ENCODE data around the gene GNG3. TPM values are rescaled to one million over a fixed set of nuclear protein-coding genes. Genes with fewer than 3 reads are reported as not detected.
A peak's percentile ranks its signal among the peaks of the same experiment; 100 is the strongest.
"Not testable (repeated sequence)": the region's sequence is repeated elsewhere in the genome, so short reads cannot be mapped to it uniquely, and the experiment has no call there.

The GNG3 gene
- total RNA-seq, 4 donors from 2014 or later: 0.52 TPM; not detected in 3

DNA sequence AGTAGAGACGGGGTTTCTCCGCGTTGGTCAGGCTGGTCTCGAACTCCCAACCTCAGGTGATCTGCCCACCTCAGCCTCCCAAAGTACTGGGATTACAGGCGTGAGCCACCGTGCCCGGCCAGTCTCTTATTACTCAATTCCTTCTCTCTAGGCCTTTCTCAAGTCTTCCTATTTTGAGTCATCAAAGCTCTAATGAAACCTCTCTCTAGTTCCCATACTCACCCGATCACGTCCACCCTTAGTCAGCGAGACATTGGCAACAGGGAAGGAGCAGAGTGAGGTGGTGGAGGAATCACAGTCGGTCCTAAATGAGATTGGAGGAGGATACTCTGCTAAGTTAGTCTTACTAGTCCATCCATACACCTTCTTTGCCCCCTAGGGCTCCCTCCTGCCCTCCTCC lies 5.2 kb upstream of the GNG3 start:
- intact Hi-C loops (cut with DNase I; ENCODE audit: low total_unique reads): no loop called here
- Histone ChIP-seq H3K4me3 (no peak overlapping the region), H3K27ac (no peak overlapping the region), H3K9me3 (no peaks in the 10 kb centered on the region), H3K36me3 (no peaks in the 10 kb centered on the region), H3K4me1 (peaks cover 3 to 8% of the 10 kb centered on the region in 2 donors), H3K27me3 (no peaks in the 10 kb centered on the region)
- no peak for DNase-seq
- no peak for TF ChIP-seq POLR2A (IDR thresholded peaks at IDR 0.05)
- TF ChIP-seq, protein P1, sequence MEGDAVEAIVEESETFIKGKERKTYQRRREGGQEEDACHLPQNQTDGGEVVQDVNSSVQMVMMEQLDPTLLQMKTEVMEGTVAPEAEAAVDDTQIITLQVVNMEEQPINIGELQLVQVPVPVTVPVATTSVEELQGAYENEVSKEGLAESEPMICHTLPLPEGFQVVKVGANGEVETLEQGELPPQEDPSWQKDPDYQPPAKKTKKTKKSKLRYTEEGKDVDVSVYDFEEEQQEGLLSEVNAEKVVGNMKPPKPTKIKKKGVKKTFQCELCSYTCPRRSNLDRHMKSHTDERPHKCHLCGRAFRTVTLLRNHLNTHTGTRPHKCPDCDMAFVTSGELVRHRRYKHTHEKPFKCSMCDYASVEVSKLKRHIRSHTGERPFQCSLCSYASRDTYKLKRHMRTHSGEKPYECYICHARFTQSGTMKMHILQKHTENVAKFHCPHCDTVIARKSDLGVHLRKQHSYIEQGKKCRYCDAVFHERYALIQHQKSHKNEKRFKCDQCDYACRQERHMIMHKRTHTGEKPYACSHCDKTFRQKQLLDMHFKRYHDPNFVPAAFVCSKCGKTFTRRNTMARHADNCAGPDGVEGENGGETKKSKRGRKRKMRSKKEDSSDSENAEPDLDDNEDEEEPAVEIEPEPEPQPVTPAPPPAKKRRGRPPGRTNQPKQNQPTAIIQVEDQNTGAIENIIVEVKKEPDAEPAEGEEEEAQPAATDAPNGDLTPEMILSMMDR (IDR thresholded peaks at IDR 0.05): no peak

DNA sequence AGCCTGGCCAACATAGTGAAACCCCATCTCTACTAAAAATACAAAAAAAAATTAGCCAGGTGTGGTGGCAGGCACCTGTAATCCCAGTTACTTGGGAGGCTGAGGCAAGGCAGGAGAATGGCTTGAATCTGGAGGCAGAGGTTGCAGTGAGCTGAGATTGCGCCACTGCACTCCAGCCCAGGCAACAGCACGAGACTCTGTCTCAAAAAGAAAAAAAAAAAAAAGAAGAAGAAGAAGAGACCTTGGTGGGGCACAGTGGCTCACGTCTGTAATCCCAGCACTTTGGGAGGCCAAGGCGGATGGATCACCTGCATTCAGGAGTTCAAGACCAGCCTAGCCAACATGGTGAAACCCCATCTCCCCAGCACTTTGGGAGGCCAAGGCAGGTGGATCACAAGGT lies 3.6 kb upstream of the GNG3 start:
- H3K36me3 ChIP-seq; intact Hi-C loops (cut with DNase I; ENCODE audit: low total_unique reads); H3K4me3 ChIP-seq; H3K27ac ChIP-seq; H3K27me3 ChIP-seq; H3K9me3 ChIP-seq; DNase-seq: not testable (repeated sequence)
- H3K4me1 ChIP-seq: peaks cover 3 to 18% of the 10 kb centered on the region in 2 donors

DNA sequence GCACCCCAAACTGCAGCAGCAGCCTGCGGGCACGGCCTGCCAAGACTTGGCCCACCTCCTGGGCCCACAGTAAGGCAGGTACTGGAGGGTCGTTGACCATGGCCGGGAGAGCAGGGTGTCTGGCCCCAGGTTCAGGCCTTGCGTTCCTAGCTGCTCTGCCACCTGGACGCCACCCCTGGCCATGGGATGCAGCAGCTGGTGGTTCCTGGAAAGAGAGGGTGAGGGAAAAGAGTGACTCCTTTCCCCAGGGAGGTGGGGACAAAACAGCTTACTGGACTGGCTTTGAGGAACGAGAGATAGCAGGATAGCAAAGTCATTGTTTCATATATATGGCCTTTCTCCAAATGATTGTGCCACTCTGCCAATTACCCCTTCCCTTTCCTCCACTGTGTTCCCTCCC lies 2.1 kb upstream of the GNG3 start:
- DNase-seq: no peak
- no peaks in the 10 kb centered on the region for H3K36me3 ChIP-seq
- H3K9me3 ChIP-seq: no peaks in the 10 kb centered on the region
- peak overlapping the region; percentile 72 to 78 for H3K27ac ChIP-seq
- H3K4me1 ChIP-seq: peaks cover 7 to 21% of the 10 kb centered on the region in 2 donors
- intact Hi-C loops (cut with DNase I; ENCODE audit: low total_unique reads): no loop called here
- TF ChIP-seq POLR2A (IDR thresholded peaks at IDR 0.05): no peak
- TF ChIP-seq, protein P1 (IDR thresholded peaks at IDR 0.05): no peak
- peak overlapping the region; percentile 47 to 71 for H3K4me3 ChIP-seq
- no peaks in the 10 kb centered on the region for H3K27me3 ChIP-seq

DNA sequence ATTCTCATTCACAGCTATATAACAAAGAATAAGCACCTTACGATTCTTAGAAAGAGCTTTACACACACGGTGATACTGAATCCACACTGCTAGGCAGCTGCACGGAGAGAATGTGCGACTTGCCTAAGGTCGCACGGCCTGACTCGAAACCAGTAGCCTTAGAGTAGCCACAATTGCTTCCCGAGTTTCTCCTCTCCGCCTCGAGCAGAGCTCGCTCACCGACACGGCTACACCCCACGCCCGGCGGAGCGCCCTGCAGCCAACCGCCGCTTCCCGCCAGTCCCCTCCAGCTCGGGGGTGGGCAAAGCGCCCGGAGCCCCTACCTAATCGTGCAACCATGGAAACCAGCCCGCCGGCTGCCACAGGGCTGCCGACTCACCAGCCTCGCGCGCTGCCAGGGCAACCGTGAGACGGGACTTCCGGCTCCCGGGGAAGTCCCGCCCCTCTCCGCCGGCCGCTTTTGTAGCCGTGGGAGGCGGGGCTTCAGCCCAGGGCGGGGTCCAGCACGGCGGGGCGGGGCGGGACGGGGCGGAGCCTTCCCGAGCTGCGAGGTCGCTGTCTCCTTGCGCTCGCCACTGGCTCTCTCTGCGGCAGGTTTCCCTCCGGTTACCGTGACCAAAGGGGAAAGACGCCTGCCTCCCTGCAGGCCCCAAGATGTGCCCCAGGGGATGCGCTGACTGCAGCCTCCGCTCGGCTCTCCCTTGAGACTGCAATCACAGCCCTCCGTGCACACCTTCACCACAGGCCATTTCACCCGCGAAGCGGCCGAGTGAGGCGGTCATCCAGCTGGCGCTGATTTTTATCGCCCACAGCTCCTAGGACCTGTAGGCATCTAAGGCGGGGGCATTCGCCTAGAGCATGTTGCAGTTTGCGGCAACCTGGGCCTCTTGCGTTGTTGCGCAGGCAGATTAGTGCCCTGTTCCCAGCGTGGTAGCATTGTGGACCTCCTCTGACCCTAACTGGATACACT lies 1.3 kb upstream of the GNG3 start:
- no peaks in the 10 kb centered on the region for H3K27me3 ChIP-seq
- H3K27ac ChIP-seq: peak overlapping the region; percentile 72 to 78
- intact Hi-C loops (cut with DNase I; ENCODE audit: low total_unique reads): no loop called here
- peak in 1 of 2 donors; percentile 57 for TF ChIP-seq POLR2A (IDR thresholded peaks at IDR 0.05)
- TF ChIP-seq, protein P1 (IDR thresholded peaks at IDR 0.05): no peak
- peak; percentile 95 to 96 for DNase-seq
- H3K4me3 ChIP-seq: peak overlapping the region; percentile 47 to 71
- H3K4me1 ChIP-seq: peaks cover 9 to 22% of the 10 kb centered on the region in 2 donors
- H3K36me3 ChIP-seq: no peaks in the 10 kb centered on the region
- no peaks in the 10 kb centered on the region for H3K9me3 ChIP-seq

DNA sequence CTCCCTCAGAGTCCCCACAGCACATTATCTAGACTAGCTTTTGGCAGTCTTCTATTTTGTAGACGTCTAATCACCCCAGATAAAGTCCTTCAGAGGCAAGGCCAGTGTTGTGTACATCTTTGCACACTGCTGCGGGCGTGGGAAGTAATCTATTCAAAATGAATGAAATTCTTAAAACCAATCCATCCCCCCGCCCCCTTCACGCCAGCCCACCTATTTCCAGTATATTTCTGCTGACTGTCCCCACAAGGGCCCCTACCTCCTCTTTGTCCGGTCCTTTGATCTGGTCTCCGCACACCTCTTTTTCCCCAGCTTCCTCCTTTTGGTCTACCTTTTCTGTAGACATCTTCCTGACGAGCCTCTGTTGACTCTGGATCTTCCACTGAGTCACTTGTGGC lies 627 bp upstream of the GNG3 start:
- Histone ChIP-seq H3K27me3 (no peaks in the 10 kb centered on the region), H3K4me3 (peak overlapping the region; percentile 47 to 71), H3K9me3 (no peaks in the 10 kb centered on the region), H3K36me3 (no peaks in the 10 kb centered on the region), H3K27ac (peak overlapping the region; percentile 72 to 78), H3K4me1 (peaks cover 9 to 22% of the 10 kb centered on the region in 2 donors)
- intact Hi-C loops (cut with DNase I; ENCODE audit: low total_unique reads): no loop called here
- DNase-seq: peak in 1 of 2 donors; percentile 37
- TF ChIP-seq POLR2A (IDR thresholded peaks at IDR 0.05): no peak
- TF ChIP-seq, protein P1 (IDR thresholded peaks at IDR 0.05): no peak

Data from uterus (tissue), 4 donors.